Activated CD8-positive, alpha-beta T cell treated with anti-CD3 and anti-CD28 coated beads, Interleukin-2, amount 10 ng/mL, durations not matched to agents 7 days and 5 days (primary cell): Measurements from ENCODE around the gene RS1. TPM values are rescaled to one million over a fixed set of nuclear protein-coding genes. Genes with fewer than 3 reads are reported as not detected.

Source experiments
- ATAC-seq: fragments of 150-1000 bp; cut with Tn5 transposase; one replicate; pipeline ENCODE4 v1.10.0; 2021; ENCODE audit warnings: moderate library complexity
- CTCF ChIA-PET: fragments of 350-600 bp; sonication (Branson Sonifier 250); formaldehyde crosslinking; loops from one replicate; lab custom pipeline; 2021; ENCODE audit warnings: antibody characterized with exemption; lab: Charles Lee
- POLR2A ChIA-PET: fragments of 350-600 bp; sonication (Branson Sonifier 250); formaldehyde crosslinking; loops from one replicate; lab custom pipeline; 2021; ENCODE audit warnings: antibody characterized with exemption; lab: Charles Lee
- DNase-seq: peaks from one replicate; pipeline ENCODE4 v3.0.0-alpha.2; 2020
- H3K27ac Mint-ChIP-seq: one replicate; pipeline ENCODE4 v1.8.0; 2021; ENCODE audit warnings: mild to moderate bottlenecking, mixed read lengths
- H3K27me3 Mint-ChIP-seq: one replicate; pipeline ENCODE4 v1.8.0; 2021; ENCODE audit warnings: low read depth, mixed read lengths
- H3K36me3 Mint-ChIP-seq: one replicate; pipeline ENCODE4 v1.8.0; 2021; ENCODE audit warnings: low read depth, mixed read lengths
- H3K4me1 Mint-ChIP-seq: one replicate; pipeline ENCODE4 v1.8.0; 2021; ENCODE audit warnings: low read depth, mixed read lengths
- H3K4me3 Mint-ChIP-seq: one replicate; pipeline ENCODE4 v1.8.0; 2021; ENCODE audit warnings: mild to moderate bottlenecking, mixed read lengths
- H3K9me3 Mint-ChIP-seq: one replicate; pipeline ENCODE4 v1.8.0; 2022; ENCODE audit warnings: mixed read lengths; ENCODE audit not compliant: insufficient read depth
- total RNA-seq, 2 experiments: library from RNA; stranded (reverse); gene quantifications; one replicate each; pipeline ENCODE4 v1.2.3, GENCODE V29; 2021

Gene RS1
- total RNA-seq, 2 experiments from 2014 or later = not detected

DNA sequence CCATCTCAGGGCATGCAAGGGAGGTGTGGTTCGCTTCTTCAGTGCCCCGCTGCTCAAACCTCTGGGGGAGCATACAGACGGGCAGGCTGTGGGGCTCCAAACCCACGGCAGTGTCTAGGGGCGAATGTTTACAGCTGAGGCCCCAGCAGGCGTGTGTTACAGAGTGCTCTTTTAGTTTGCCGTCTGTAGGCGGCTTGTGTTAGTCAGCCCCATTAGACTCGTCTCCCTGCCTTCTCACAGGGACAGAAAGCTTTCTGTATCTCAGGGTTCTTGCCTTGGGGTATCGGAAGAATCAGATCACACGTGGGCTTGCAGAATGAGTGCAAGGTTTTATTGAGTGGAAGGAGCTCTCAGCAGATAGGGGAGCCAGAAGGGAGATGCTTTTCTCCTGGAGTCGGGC, 10.6 kb downstream of the RS1 start:
- Mint-ChIP-seq H3K4me1 (no peaks in the 10 kb centered on the region), H3K27ac (no peak overlapping the region), H3K4me3 (no peak overlapping the region), H3K27me3 (no peaks in the 10 kb centered on the region), H3K36me3 (no peaks in the 10 kb centered on the region), H3K9me3 (no peaks in the 10 kb centered on the region)
- ChIA-PET POLR2A (no interaction called here), CTCF (no interaction called here)
- DNase-seq (no peak), ATAC-seq (no peak)

DNA sequence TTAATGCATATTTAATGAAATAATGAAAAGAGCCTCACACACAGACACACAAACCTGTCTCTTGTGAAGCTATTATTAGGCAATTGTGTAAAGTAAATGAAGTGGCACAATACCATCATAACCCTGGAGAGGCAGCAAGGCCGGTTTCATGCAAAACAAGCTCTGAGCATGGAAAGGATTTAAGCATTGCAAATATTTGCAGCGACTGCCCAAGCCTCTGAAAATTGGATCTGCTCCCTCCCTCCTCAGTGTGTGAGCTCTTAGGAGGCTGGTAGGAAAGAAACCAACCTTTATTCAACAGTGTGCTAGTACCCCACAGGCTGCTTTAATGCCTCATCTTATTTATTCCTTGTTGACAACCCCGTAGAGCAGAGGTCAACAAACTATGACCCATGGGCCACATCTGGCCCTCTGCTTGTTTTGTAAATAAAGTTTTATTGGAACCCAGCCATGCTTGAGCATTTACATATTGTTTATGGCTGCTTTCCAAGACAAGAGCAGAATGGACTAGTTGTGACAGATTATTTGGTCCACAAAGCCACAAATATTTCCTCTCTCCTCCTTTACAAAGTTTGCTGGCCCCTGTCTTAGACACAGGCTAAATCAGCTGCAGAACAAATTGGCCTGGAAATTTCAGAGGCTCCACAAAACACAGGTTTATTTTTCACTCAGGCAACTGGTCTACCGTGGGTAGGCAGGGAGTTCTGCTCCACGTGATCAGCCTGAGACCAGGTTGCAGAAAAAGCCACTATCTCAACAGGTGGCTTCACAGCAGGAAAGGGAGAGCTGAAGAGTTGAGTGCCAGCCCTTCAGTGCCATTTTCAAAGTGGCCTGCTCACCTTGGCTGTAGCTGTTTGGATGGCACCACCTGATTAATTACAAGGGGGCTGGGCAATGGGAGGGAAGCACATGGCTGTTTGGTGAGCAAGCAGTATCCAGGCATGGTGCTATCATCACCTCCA, 16.8 kb downstream of the RS1 start:
- H3K27ac Mint-ChIP-seq = no peak overlapping the region
- H3K27me3 Mint-ChIP-seq = no peaks in the 10 kb centered on the region
- ChIA-PET POLR2A (no interaction called here), CTCF (no interaction called here)
- ATAC-seq (no peak), DNase-seq (no peak)
- H3K36me3 Mint-ChIP-seq = no peaks in the 10 kb centered on the region
- H3K4me3 Mint-ChIP-seq = no peak overlapping the region
- no peaks in the 10 kb centered on the region for H3K9me3 Mint-ChIP-seq
- no peaks in the 10 kb centered on the region for H3K4me1 Mint-ChIP-seq

DNA sequence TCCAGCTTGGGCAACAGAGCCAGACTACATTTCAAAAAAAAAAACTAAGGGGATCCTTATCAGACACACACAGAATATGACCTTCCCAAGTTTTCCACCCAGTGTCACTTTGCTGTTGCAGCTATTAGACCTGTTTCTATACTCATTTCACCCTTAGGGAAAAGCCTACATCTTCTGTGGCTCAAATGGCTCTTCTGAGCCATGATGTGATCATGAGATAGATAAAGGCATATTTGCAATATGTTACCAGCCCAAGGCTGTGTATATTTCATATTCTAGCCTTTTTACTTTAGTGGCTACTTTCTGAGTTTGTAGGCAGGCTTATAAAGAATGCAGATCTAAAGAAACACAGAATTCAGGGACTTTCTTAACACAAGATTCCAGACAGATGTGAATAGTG, 19.3 kb downstream of the RS1 start:
- Mint-ChIP-seq H3K27me3 (no peaks in the 10 kb centered on the region), H3K27ac (no peak overlapping the region), H3K4me3 (no peak overlapping the region), H3K9me3 (no peaks in the 10 kb centered on the region), H3K36me3 (no peaks in the 10 kb centered on the region), H3K4me1 (no peaks in the 10 kb centered on the region)
- no peak for ATAC-seq
- ChIA-PET POLR2A (no interaction called here), CTCF (no interaction called here)
- DNase-seq = no peak

DNA sequence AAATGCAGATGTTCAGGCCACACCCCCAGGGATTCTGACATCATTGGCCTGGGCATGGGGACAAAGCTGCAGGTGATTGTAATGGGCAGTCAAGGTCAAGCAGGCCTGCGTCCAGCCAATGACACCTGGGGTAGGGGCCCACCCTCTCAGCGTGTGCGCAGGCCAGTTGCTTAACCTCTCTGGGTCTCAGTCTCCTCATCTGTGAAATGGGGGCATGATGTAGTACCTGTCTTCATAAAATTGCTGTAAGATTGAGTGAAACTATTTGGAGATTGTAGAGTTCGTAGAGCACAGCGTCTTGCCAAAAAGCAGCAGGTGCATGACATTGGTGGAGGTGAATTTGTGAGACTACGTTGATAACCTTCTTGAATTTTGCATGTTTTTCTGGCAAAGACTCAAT, 21.2 kb downstream of the RS1 start:
- no peak overlapping the region for H3K27ac Mint-ChIP-seq
- no peak for DNase-seq
- POLR2A ChIA-PET = no interaction called here
- no peak overlapping the region for H3K4me3 Mint-ChIP-seq
- H3K27me3 Mint-ChIP-seq = no peaks in the 10 kb centered on the region
- H3K9me3 Mint-ChIP-seq = no peaks in the 10 kb centered on the region
- H3K4me1 Mint-ChIP-seq = no peaks in the 10 kb centered on the region
- no peaks in the 10 kb centered on the region for H3K36me3 Mint-ChIP-seq
- no peak for ATAC-seq
- CTCF ChIA-PET = no interaction called here

DNA sequence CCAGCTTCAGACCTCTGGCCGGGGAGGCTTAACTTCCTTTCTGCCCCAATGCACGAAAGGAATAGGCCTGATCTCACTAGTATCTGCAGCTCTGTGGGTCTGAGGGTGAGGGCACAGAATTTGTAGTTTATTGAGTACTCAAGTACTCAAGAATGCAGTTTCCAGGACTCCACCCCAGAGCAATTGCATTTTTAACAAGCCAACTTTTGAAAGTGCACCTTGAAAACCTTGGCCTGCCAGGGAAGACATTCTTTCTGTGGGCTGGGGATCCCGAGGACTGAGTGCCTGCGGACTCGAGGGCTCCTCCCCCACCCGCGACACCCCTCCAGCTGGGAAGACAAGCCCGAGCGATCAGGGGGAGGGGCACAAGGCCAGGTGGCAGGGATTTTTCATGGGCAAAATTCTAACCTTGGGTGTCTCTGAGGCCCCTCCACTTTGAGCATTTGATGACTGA, 22.4 kb downstream of the RS1 start:
- Mint-ChIP-seq H3K36me3 (no peaks in the 10 kb centered on the region), H3K4me1 (no peaks in the 10 kb centered on the region), H3K27me3 (no peaks in the 10 kb centered on the region), H3K9me3 (no peaks in the 10 kb centered on the region), H3K27ac (no peak overlapping the region), H3K4me3 (no peak overlapping the region)
- ChIA-PET CTCF (no interaction called here), POLR2A (no interaction called here)
- no peak for ATAC-seq
- DNase-seq = no peak

DNA sequence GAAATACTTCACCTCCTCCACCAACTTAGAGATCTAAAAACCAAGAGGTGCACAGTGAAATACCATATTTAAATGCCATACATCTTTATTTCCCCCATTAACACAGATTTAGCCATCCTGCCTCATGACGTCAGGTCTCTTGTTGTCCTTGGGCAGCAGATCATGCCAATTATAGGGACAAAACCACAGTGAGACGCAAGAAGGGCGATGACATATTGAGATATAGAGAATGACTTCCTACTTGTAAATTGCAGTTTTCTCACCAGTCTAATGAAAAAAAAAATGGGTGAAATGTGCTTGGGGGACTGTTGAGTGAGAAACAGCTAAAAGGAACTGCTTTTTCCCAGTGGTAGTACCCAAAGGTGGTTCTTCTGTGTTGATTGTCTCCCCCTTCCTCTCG, 24.3 kb downstream of the RS1 start:
- Mint-ChIP-seq H3K27ac (no peak overlapping the region), H3K4me3 (no peak overlapping the region)

DNA sequence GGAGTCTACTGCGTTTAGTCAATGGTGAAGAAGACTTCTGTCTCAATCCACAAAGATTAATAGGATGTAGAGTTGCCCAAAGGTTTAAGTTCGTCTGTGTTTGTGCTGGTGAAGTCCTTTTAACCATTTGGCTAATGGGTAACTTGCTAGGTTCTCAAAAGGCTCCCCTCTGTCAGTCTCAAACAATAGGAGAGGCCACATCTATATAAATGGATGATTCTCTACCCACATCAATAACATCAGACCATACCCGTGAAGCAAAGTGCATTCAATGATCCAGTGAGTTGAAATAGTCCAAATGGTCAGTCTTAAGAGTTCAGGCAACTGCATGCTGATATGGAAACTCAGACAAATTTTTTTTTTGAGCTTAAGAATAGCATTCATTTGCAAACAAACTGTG, 28.1 kb downstream of the RS1 start:
- CTCF ChIA-PET = no interaction called here

More for the DNA sequence above, 24.3 kb downstream of the RS1 start:
- ChIA-PET CTCF (no interaction called here), POLR2A (no interaction called here)
- no peak for ATAC-seq
- Mint-ChIP-seq H3K9me3 (no peaks in the 10 kb centered on the region), H3K36me3 (no peaks in the 10 kb centered on the region), H3K27me3 (no peaks in the 10 kb centered on the region), H3K4me1 (no peaks in the 10 kb centered on the region)
- DNase-seq = no peak

DNA sequence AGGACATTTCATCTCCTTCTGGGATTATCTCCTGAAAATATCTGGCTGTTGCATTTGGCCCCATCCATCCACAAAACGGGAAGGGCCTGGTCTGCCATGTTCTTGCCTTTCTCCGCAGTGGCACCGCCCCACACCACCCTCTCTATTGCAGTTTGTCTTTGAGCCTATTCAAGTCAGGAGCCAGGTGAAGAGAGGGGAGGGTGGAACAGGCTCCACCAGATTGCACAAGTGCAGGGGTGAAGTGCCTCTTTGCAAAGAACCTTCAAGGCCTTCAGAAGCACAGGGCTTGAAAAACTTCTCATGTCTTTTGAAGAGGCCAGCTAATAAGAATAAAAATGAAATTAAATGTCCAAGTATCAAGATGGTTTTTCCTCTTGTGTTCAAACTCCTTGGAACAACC, 28.7 kb downstream of the RS1 start:
- DNase-seq = no peak
- no peak overlapping the region for H3K4me3 Mint-ChIP-seq
- no peaks in the 10 kb centered on the region for H3K36me3 Mint-ChIP-seq
- CTCF ChIA-PET = no interaction called here
- no peaks in the 10 kb centered on the region for H3K4me1 Mint-ChIP-seq
- H3K9me3 Mint-ChIP-seq = no peaks in the 10 kb centered on the region
- POLR2A ChIA-PET = no interaction called here
- no peaks in the 10 kb centered on the region for H3K27me3 Mint-ChIP-seq
- H3K27ac Mint-ChIP-seq = no peak overlapping the region
- no peak for ATAC-seq

More for the DNA sequence above, 28.1 kb downstream of the RS1 start:
- Mint-ChIP-seq H3K27ac (no peak overlapping the region), H3K4me3 (no peak overlapping the region), H3K27me3 (no peaks in the 10 kb centered on the region), H3K36me3 (no peaks in the 10 kb centered on the region), H3K4me1 (no peaks in the 10 kb centered on the region), H3K9me3 (no peaks in the 10 kb centered on the region)
- POLR2A ChIA-PET = no interaction called here
- no peak for DNase-seq
- ATAC-seq = no peak

DNA sequence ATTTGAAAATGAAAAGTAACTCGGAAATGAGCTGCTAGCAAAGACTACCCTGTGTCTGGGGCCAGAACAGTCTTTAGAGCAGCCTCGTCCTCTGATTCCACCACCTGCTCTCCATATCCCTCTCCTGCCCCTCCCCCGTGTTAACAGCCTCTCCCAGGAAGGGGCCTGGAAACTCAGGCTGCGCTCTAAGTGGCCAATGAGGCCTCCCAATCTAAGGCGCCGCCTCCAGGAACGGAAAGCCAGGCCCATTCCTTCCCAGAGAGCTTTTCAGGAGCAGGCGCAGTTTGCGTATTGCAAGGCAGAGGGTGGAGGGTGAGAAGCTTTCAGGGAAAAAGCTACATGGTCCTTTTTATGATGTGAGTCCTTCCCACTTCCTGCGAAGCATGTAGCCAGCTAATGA, 31.2 kb downstream of the RS1 start:
- no peaks in the 10 kb centered on the region for H3K9me3 Mint-ChIP-seq
- H3K27ac Mint-ChIP-seq = no peak overlapping the region
- no peak overlapping the region for H3K4me3 Mint-ChIP-seq
- ATAC-seq (no peak), DNase-seq (no peak)
- no peaks in the 10 kb centered on the region for H3K36me3 Mint-ChIP-seq
- CTCF ChIA-PET = no interaction called here
- POLR2A ChIA-PET = no interaction called here
- H3K4me1 Mint-ChIP-seq = no peaks in the 10 kb centered on the region
- no peaks in the 10 kb centered on the region for H3K27me3 Mint-ChIP-seq

DNA sequence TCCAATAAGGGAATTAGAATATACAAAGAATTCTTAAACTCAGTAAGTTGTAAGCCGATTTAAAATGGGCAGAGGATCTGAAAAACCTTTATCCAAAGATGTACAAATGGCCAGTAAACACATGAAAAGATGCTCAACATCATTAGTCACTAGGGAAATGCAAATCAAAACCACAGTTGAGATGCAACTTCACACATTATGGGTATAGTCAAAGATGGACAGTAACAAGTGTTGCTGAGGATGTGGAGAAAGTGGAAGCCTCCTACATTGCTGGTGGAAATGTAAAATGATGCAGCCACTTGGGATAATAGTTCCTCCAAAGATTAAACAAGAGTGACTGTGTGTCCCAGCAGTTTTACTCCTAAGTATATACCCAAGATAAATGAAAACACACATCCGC, 32.6 kb downstream of the RS1 start:
- H3K9me3 Mint-ChIP-seq = no peaks in the 10 kb centered on the region
- POLR2A ChIA-PET = no interaction called here
- no peaks in the 10 kb centered on the region for H3K4me1 Mint-ChIP-seq
- no peaks in the 10 kb centered on the region for H3K36me3 Mint-ChIP-seq
- no peak for DNase-seq
- no peak overlapping the region for H3K27ac Mint-ChIP-seq
- ATAC-seq = no peak
- no peaks in the 10 kb centered on the region for H3K27me3 Mint-ChIP-seq
- CTCF ChIA-PET = no interaction called here
- no peak overlapping the region for H3K4me3 Mint-ChIP-seq

DNA sequence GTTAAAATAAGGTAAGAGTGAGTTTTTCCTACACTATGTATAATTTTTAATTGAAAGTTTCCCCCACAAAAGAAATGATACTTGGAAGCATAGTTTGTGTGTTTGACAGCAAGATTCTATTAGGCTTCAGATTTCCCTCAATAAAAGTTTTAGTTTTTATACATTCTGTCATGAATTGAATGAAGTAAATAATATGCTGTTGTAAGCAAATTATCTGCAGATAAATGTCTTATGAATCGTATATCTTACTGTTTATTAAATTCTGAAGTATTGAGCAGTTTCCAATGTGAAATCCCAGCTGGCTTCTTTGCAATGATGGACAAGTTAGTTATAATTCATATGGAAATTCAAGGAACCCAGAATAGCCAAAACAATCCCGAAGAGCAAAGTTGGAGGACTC, 33.5 kb downstream of the RS1 start:
- Mint-ChIP-seq H3K4me3 (no peak overlapping the region), H3K9me3 (no peaks in the 10 kb centered on the region), H3K4me1 (no peaks in the 10 kb centered on the region), H3K27me3 (no peaks in the 10 kb centered on the region), H3K27ac (no peak overlapping the region), H3K36me3 (no peaks in the 10 kb centered on the region)
- POLR2A ChIA-PET = no interaction called here
- DNase-seq (no peak), ATAC-seq (no peak)
- CTCF ChIA-PET = no interaction called here

DNA sequence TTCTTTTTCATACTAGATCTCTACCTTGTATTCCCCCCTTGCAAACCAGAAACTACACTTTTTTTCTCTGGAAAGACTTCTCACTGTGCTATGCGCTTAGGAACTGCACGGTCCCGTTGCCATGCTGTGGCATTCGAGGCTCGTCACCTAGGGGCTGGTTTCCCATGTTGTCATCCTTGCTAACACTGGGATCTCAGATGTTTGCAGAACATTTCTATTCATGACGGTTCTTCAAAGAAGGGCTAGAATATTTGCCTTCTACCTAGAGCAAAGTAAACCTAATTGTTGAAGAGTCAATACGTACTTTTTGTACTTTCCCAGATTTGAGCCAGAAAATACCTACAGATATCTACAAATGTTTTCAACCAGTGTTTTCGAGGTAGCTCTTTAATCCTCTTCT, 41.0 kb downstream of the RS1 start:
- Mint-ChIP-seq H3K9me3 (no peaks in the 10 kb centered on the region), H3K27me3 (no peaks in the 10 kb centered on the region), H3K27ac (no peak overlapping the region), H3K36me3 (no peaks in the 10 kb centered on the region), H3K4me3 (no peak overlapping the region), H3K4me1 (no peaks in the 10 kb centered on the region)
- ATAC-seq (no peak), DNase-seq (no peak)
- CTCF ChIA-PET = no interaction called here
- POLR2A ChIA-PET = no interaction called here
